ENCODE data around the gene BSND. TPM values are rescaled to one million over a fixed set of nuclear protein-coding genes. Genes with fewer than 3 reads are reported as not detected.

The BSND gene
- total RNA-seq (2022; extraction: Qiagen RNA extraction) = 0.02 TPM in 1 of 5 replicates, not detected in the others

DNA sequence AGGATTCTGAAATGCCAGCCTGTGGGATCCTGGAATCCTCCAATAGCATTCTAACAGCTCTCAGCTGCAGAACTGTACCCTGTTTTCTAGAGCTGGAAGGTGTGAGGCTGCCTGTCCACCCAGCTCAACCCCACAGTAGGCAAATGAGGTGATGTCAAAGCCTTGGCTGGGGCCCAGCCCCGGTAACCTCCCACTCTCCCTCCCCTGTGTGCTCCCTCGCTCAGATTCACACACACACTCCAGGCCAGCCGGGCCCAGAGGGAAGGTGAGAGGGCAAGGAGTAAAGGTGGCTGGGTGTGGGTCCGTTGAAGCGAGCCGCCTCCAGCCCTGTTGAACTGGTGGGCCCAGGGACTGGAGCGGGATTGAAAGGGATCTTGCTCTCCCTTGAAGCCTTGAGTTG lies at the start of gene BSND:
TSS of gene BSND (plus strand) at position 257 of the 400 bp plus-strand sequence. CDS start 254 bp downstream, outside the sequence.

DNA sequence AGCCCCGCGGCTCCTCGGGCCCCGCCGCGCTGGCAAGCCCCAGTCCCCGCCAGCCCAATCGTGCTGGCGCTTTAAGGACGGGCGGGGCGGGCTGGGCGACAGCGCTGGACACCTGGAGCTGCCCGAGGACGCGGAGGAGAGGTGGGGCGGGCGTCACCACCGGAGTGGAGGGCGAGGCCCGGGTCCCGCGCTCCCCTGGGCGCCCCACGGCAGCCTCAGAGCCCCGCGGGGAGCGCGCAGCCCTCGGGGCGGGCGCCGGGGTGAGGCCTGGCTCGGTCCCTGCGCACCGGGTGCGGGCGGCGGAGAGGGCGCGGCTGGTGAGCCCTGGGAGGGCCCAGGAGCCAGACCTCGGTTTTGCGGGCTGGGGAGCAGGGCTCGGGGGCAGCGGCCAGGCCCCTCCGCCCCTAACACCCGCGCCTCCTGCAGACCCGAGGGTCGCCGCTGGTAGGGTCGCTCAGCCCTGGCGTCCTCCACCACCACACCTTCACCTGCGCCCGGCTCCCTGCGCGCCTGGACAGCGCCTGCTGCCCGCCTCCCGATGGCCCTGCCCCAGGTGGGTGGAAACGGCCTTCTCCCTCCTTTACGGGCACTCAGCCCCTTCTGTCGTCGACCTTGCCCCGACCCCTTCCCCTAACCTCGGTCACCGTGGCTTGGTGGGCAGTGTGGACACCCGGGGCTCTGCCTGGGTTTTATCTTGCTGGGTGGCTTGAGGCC lies 18.0 kb upstream of the BSND start, which contains the start of gene TMEM61:
TSS of gene TMEM61 (plus strand) at position 101 of the 714 bp plus-strand sequence. CDS start at position 539, 438 bp downstream.

DNA sequence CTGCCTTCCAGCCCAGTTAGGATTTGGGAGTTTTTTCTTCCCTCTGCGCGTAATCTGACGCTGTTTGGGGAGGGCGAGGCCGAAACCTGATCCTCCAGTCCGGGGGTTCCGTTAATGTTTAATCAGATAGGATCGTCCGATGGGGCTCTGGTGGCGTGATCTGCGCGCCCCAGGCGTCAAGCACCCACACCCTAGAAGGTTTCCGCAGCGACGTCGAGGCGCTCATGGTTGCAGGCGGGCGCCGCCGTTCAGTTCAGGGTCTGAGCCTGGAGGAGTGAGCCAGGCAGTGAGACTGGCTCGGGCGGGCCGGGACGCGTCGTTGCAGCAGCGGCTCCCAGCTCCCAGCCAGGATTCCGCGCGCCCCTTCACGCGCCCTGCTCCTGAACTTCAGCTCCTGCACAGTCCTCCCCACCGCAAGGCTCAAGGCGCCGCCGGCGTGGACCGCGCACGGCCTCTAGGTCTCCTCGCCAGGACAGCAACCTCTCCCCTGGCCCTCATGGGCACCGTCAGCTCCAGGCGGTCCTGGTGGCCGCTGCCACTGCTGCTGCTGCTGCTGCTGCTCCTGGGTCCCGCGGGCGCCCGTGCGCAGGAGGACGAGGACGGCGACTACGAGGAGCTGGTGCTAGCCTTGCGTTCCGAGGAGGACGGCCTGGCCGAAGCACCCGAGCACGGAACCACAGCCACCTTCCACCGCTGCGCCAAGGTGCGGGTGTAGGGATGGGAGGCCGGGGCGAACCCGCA lies 40.8 kb downstream of the BSND start, which contains the start of gene PCSK9:
TSS of gene PCSK9 (plus strand) at position 207 of the 741 bp plus-strand sequence. CDS start at position 497, 290 bp downstream.

Other genes starting within 250 kb of the BSND start
- 3.6 to 5.4 TPM (median 4.8 TPM) in 5 replicates for gene PARS2, start 234.4 kb upstream of the BSND start, total RNA-seq (2022; extraction: Qiagen RNA extraction)
- not detected in 5 replicates for gene TTC22, start 197.6 kb upstream of the BSND start, total RNA-seq (2022; extraction: Qiagen RNA extraction)
- 35.1 to 44.3 TPM (median 40.7 TPM) in 5 replicates for gene DHCR24, start 111.7 kb upstream of the BSND start, total RNA-seq (2022; extraction: Qiagen RNA extraction)
- gene TMEM61, start 18.3 kb upstream of the BSND start, total RNA-seq (2022; extraction: Qiagen RNA extraction) = 0.26 to 0.55 TPM (median 0.39 TPM) in 4 of 5 replicates, not detected in the other
- 2.0 to 4.6 TPM (median 3.5 TPM) in 5 replicates for gene PCSK9, start 40.6 kb downstream of the BSND start, total RNA-seq (2022; extraction: Qiagen RNA extraction)
- gene USP24, start 216.4 kb downstream of the BSND start, total RNA-seq (2022; extraction: Qiagen RNA extraction) = 11.5 to 15.3 TPM (median 14.1 TPM) in 5 replicates

Data from A549 treated with CORT108297 at 1 μM for 4 hours (cell line).